Stimulated activated effector memory CD8-positive, alpha-beta T cell treated with anti-CD3 and anti-CD28 coated beads, Interleukin-12 subunit alpha, Interleukin-12 subunit beta, amount 100 ng/mL, for 72 hours (primary cell): ENCODE measurements around the gene SLC25A30.
"Not testable (repeated sequence)": the region's sequence is repeated elsewhere in the genome, so short reads cannot be mapped to it uniquely, and the experiment has no call there.

Experiments
- ATAC-seq: fragments of 150-1000 bp; cut with Tn5 transposase; 2 replicates; pipeline ENCODE4 v1.10.0; 2021
- DNase-seq, 2 donors: peaks; one replicate each; pipeline ENCODE4 v3.0.0; 2021 to 2022; ENCODE audit warnings: low spot score in 2 of 2
- H3K27ac Mint-ChIP-seq: one replicate; pipeline ENCODE4 v1.8.0; 2022; ENCODE audit warnings: mild to moderate bottlenecking, mixed read lengths
- H3K36me3 Mint-ChIP-seq: one replicate; pipeline ENCODE4 v1.8.0; 2022; ENCODE audit warnings: mild to moderate bottlenecking, mixed read lengths
- H3K4me1 Mint-ChIP-seq: one replicate; pipeline ENCODE4 v1.8.0; 2022; ENCODE audit warnings: mixed read lengths
- H3K4me3 Mint-ChIP-seq: one replicate; pipeline ENCODE4 v1.8.0; 2022; ENCODE audit warnings: mild to moderate bottlenecking, mixed read lengths
- H3K9me3 Mint-ChIP-seq: one replicate; pipeline ENCODE4 v1.8.0; 2022; ENCODE audit warnings: mixed read lengths

The SLC25A30 gene

GRCh38 chr13:45437947-45438346, 19.8 kb upstream of the SLC25A30 start:
- Mint-ChIP-seq H3K36me3 (no peaks in the 10 kb centered on the region), H3K9me3 (no peaks in the 10 kb centered on the region), H3K27ac (no peak overlapping the region), H3K4me3 (no peak overlapping the region), H3K4me1 (peaks cover 9% of the 10 kb centered on the region)
- no peak for DNase-seq
- ATAC-seq = no peak

- Mint-ChIP-seq H3K4me1 (peaks cover 7% of the 10 kb centered on the region), H3K4me3 (no peak overlapping the region), H3K27ac (no peak overlapping the region), H3K36me3 (no peaks in the 10 kb centered on the region), H3K9me3 (no peaks in the 10 kb centered on the region)
- DNase-seq (no peak), ATAC-seq (no peak)
Measured at GRCh38 chr13:45436953-45437352, 18.8 kb upstream of the SLC25A30 start.

- no peaks in the 10 kb centered on the region for H3K36me3 Mint-ChIP-seq
- no peak overlapping the region for H3K4me3 Mint-ChIP-seq
- ATAC-seq = no peak
- H3K9me3 Mint-ChIP-seq = no peaks in the 10 kb centered on the region
- H3K4me1 Mint-ChIP-seq = peaks cover under 1% of the 10 kb centered on the region
- DNase-seq = no peak
- H3K27ac Mint-ChIP-seq = no peak overlapping the region
Measured at GRCh38 chr13:45436332-45436731, 18.2 kb upstream of the SLC25A30 start.

- Mint-ChIP-seq H3K27ac (no peak overlapping the region), H3K36me3 (no peaks in the 10 kb centered on the region), H3K4me1 (no peaks in the 10 kb centered on the region), H3K4me3 (no peak overlapping the region), H3K9me3 (no peaks in the 10 kb centered on the region)
- ATAC-seq (no peak), DNase-seq (no peak)
Measured at GRCh38 chr13:45434556-45435371, 16.6 kb upstream of the SLC25A30 start.

- H3K9me3 Mint-ChIP-seq = no peaks in the 10 kb centered on the region
- H3K27ac Mint-ChIP-seq = no peak overlapping the region
- no peaks in the 10 kb centered on the region for H3K36me3 Mint-ChIP-seq
- ATAC-seq = no peak
- H3K4me3 Mint-ChIP-seq = no peak overlapping the region
- DNase-seq = no peak
- H3K4me1 Mint-ChIP-seq = no peaks in the 10 kb centered on the region
Measured at GRCh38 chr13:45433381-45433790, 15.2 kb upstream of the SLC25A30 start.

- Mint-ChIP-seq H3K36me3 (no peaks in the 10 kb centered on the region), H3K9me3 (no peaks in the 10 kb centered on the region), H3K4me1 (no peaks in the 10 kb centered on the region), H3K4me3 (no peak overlapping the region), H3K27ac (no peak overlapping the region)
- DNase-seq = no peak
- ATAC-seq = no peak
Measured at GRCh38 chr13:45432737-45433380, 14.7 kb upstream of the SLC25A30 start.

- ATAC-seq, H3K9me3 Mint-ChIP-seq, H3K36me3 Mint-ChIP-seq, H3K4me3 Mint-ChIP-seq, H3K27ac Mint-ChIP-seq, DNase-seq, H3K4me1 Mint-ChIP-seq: not testable (repeated sequence)
Measured at GRCh38 chr13:45426056-45426841, 8.1 kb upstream of the SLC25A30 start.

GRCh38 chr13:45422731-45423292, 4.6 kb upstream of the SLC25A30 start:
- no peak for ATAC-seq
- Mint-ChIP-seq H3K4me3 (no peak overlapping the region), H3K4me1 (peaks cover 6% of the 10 kb centered on the region), H3K27ac (no peak overlapping the region), H3K36me3 (peaks cover 6% of the 10 kb centered on the region), H3K9me3 (no peaks in the 10 kb centered on the region)
- no peak for DNase-seq

GRCh38 chr13:45419945-45420344, 1.8 kb upstream of the SLC25A30 start:
- ATAC-seq = no peak
- peaks cover 14% of the 10 kb centered on the region for H3K4me1 Mint-ChIP-seq
- H3K9me3 Mint-ChIP-seq = no peaks in the 10 kb centered on the region
- DNase-seq = no peak
- H3K36me3 Mint-ChIP-seq = peaks cover 17% of the 10 kb centered on the region
- no peak overlapping the region for H3K4me3 Mint-ChIP-seq
- H3K27ac Mint-ChIP-seq = no peak overlapping the region

GRCh38 chr13:45419389-45419788, 1.2 kb upstream of the SLC25A30 start:
- peaks cover 19% of the 10 kb centered on the region for H3K4me1 Mint-ChIP-seq
- not testable (repeated sequence) for H3K4me3 Mint-ChIP-seq, ATAC-seq, H3K9me3 Mint-ChIP-seq, DNase-seq, H3K27ac Mint-ChIP-seq
- peaks cover 17% of the 10 kb centered on the region for H3K36me3 Mint-ChIP-seq

- H3K4me3 Mint-ChIP-seq = peak overlapping the region; percentile 97
- H3K9me3 Mint-ChIP-seq = no peaks in the 10 kb centered on the region
- no peak for DNase-seq
- peak overlapping the region; percentile 96 for H3K27ac Mint-ChIP-seq
- H3K4me1 Mint-ChIP-seq = peaks cover 19% of the 10 kb centered on the region
- peaks cover 17% of the 10 kb centered on the region for H3K36me3 Mint-ChIP-seq
- ATAC-seq = no peak
Measured at GRCh38 chr13:45416516-45417128, 1.6 kb downstream of the SLC25A30 start.

- H3K27ac Mint-ChIP-seq = no peak overlapping the region
- H3K4me3 Mint-ChIP-seq = no peak overlapping the region
- H3K9me3 Mint-ChIP-seq = no peaks in the 10 kb centered on the region
Measured at GRCh38 chr13:45415112-45415511, 3.1 kb downstream of the SLC25A30 start.

GRCh38 chr13:45413826-45414307, 4.3 kb downstream of the SLC25A30 start:
- Mint-ChIP-seq H3K4me1 (peaks cover 19% of the 10 kb centered on the region), H3K27ac (no peak overlapping the region)

More at GRCh38 chr13:45415112-45415511, 3.1 kb downstream of the SLC25A30 start:
- Mint-ChIP-seq H3K4me1 (peaks cover 19% of the 10 kb centered on the region), H3K36me3 (peaks cover 31% of the 10 kb centered on the region)
- ATAC-seq = no peak
- no peak for DNase-seq

GRCh38 chr13:45412274-45413049, 5.7 kb downstream of the SLC25A30 start:
- DNase-seq (no peak), ATAC-seq (no peak)
- Mint-ChIP-seq H3K4me3 (no peak overlapping the region), H3K27ac (no peak overlapping the region), H3K9me3 (no peaks in the 10 kb centered on the region), H3K4me1 (peaks cover 13% of the 10 kb centered on the region), H3K36me3 (peaks cover 47% of the 10 kb centered on the region)

More at GRCh38 chr13:45413826-45414307, 4.3 kb downstream of the SLC25A30 start:
- DNase-seq (no peak), ATAC-seq (no peak)
- no peaks in the 10 kb centered on the region for H3K9me3 Mint-ChIP-seq
- peaks cover 43% of the 10 kb centered on the region for H3K36me3 Mint-ChIP-seq
- H3K4me3 Mint-ChIP-seq = no peak overlapping the region
